ENCODE results near the gene LVRN. TPM values are rescaled to one million over a fixed set of nuclear protein-coding genes. Genes with fewer than 3 reads are reported as not detected.

The LVRN gene
- total and polyA plus RNA-seq, 2 of the 13 experiments (the other 11 are each of a cell fraction or from before 2014, with no cell fraction given) = 0.09 to 0.20 TPM

DNA sequence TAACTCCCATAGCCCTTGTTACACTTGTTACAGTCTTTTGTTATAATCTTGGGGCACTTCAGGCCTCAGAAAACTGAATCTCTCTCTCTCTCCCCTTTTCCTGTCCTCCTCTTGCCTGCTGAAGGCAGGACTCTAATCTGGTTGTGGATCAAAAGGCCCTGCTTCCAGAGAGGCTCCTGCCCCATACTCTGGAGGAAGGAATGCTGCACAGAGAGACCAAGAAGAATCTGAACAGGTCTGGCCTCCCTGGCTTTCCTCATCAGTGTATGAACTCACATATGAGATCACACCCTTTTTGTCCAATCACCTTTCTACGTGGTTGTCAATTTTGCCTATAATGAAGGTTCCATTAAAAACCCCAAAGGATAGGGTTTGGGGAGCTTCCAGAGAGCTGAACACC, 26.2 kb upstream of the LVRN start:
- H3K4me2 ChIP-seq (ENCODE audit: low read depth, low read length) = no peak overlapping the region
- intact Hi-C loops (cut with micrococcal nuclease; ENCODE audit: unreplicated experiment) (no loop called here), in situ Hi-C loops (cut with HindIII; ENCODE audit: extremely low pct_ligation_motif_present, low pct_unique_long_range_greater_than_20kb) (no loop called here)
- POLR2A ChIA-PET = no interaction called here
- H3K36me3 ChIP-seq (replicated peaks in 1 of 2; ENCODE audit: control insufficient read depth in 1 of 2, insufficient read depth in 2 of 2, low read length in 2 of 2) = no peaks in the 10 kb centered on the region
- no peaks in the 10 kb centered on the region for H3K4me1 ChIP-seq (ENCODE audit: insufficient read depth, low read length)
- no peak overlapping the region for H2AFZ ChIP-seq (ENCODE audit: low read length)
- H3K9me3 ChIP-seq (ENCODE audit: low read length) = no peaks in the 10 kb centered on the region
- CTCF ChIA-PET (ENCODE audit: low intra/inter-chr PET ratio, low total read pairs) = no interaction called here
- H3K9ac ChIP-seq (ENCODE audit: insufficient read depth, low read depth, low read length) = no peak overlapping the region
- WGBS (ENCODE audit: low lambda C conversion rate) = 0% methylated on average over 1 of the region's 1 CpG
- BruUV-seq (replicated peaks) = no TSS peak
- FAIRE-seq (no peak), ATAC-seq (no peak), DNase-seq (ENCODE audit: low spot score) (no peak)
- no peaks in the 10 kb centered on the region for H3K79me2 ChIP-seq (ENCODE audit: insufficient read depth, low read length)
- TF ChIP-seq GATAD2A (CRISPR knock-in tag; IDR thresholded peaks at IDR 0.05) (no peak), MNT (IDR thresholded peaks at IDR 0.05) (no peak), HOXA7 (CRISPR knock-in tag; IDR thresholded peaks at IDR 0.05) (no peak), KAT8 (CRISPR knock-in tag; IDR thresholded peaks at IDR 0.05) (no peak), FOXJ3 (CRISPR knock-in tag; IDR thresholded peaks at IDR 0.05; ENCODE audit: borderline replicate concordance) (no peak), ZNF644 (CRISPR knock-in tag; IDR thresholded peaks at IDR 0.05; ENCODE audit: low read depth) (no peak), RXRA (CRISPR knock-in tag; IDR thresholded peaks at IDR 0.05) (no peak)
- H4K20me1 ChIP-seq (ENCODE audit: insufficient read depth, low read length) = no peaks in the 10 kb centered on the region; the same call in 1 of the 2 replicates
- no peak overlapping the region for H3K27ac ChIP-seq (ENCODE audit: extremely low read length, insufficient read depth, low read length)
- no peak overlapping the region for H3K4me3 ChIP-seq (replicated peaks in 1 of 3; ENCODE audit: insufficient read depth in 1 of 3, low read depth in 2 of 3, low read length in 3 of 3)
- H3K27me3 ChIP-seq (ENCODE audit: control insufficient read depth in 1 of 2, insufficient read depth in 2 of 2, low read length in 2 of 2) = no peaks in the 10 kb centered on the region; a peak in 1 of 5 replicates

DNA sequence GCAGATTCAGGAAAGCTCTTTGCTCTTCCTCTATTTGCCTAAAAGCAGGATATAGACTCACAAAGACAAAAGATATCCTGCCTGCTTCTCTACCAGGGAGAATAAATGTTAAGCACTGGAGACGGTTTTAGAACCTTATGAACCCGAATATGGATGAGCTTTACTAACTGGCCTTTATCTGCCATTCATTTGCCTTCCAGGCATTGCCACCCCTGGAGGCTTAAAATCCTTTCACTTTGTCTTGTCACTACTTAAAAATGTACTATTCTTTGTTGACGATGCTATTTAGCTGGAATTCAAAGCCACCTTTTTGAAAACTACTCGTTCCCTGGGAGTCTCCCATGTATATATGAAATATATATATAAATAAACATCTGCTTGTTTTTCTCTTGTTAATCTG, 23.2 kb upstream of the LVRN start:
- no peak for FAIRE-seq
- Histone ChIP-seq H3K4me2 (ENCODE audit: low read depth, low read length) (no peak overlapping the region), H3K79me2 (ENCODE audit: insufficient read depth, low read length) (no peaks in the 10 kb centered on the region), H4K20me1 (ENCODE audit: insufficient read depth, low read length) (no peaks in the 10 kb centered on the region), H3K4me1 (ENCODE audit: insufficient read depth, low read length) (no peaks in the 10 kb centered on the region), H3K9me3 (ENCODE audit: low read length) (no peaks in the 10 kb centered on the region), H3K9ac (ENCODE audit: insufficient read depth, low read depth, low read length) (no peak overlapping the region), H3K27me3 (ENCODE audit: control insufficient read depth in 1 of 2, insufficient read depth in 2 of 2, low read length in 2 of 2) (no peaks in the 10 kb centered on the region; a peak in 1 of 5 replicates), H3K4me3 (replicated peaks in 1 of 3; ENCODE audit: insufficient read depth in 1 of 3, low read depth in 2 of 3, low read length in 3 of 3) (no peak overlapping the region), H2AFZ (ENCODE audit: low read length) (no peak overlapping the region), H3K27ac (ENCODE audit: extremely low read length, insufficient read depth, low read length) (no peak overlapping the region), H3K36me3 (replicated peaks in 1 of 2; ENCODE audit: control insufficient read depth in 1 of 2, insufficient read depth in 2 of 2, low read length in 2 of 2) (no peaks in the 10 kb centered on the region)
- BruUV-seq (replicated peaks) = no TSS peak
- POLR2A ChIA-PET = no interaction called here
- WGBS (ENCODE audit: low lambda C conversion rate) = 4% methylated on average over 4 of the region's 4 CpGs
- no peak for DNase-seq (ENCODE audit: low spot score)
- in situ Hi-C loops (cut with HindIII; ENCODE audit: extremely low pct_ligation_motif_present, low pct_unique_long_range_greater_than_20kb) = no loop called here
- CTCF ChIA-PET (ENCODE audit: low intra/inter-chr PET ratio, low total read pairs) = no interaction called here
- intact Hi-C loops (cut with micrococcal nuclease; ENCODE audit: unreplicated experiment) = no loop called here
- no peak for ATAC-seq
- TF ChIP-seq ZNF124 (CRISPR knock-in tag; IDR thresholded peaks at IDR 0.05) = no peak
- TF ChIP-seq EED (CRISPR knock-in tag; IDR thresholded peaks at IDR 0.05) = no peak
- TF ChIP-seq ATF6 (CRISPR knock-in tag; conservative IDR thresholded peaks at IDR 0.05) = no peak
- no peak for TF ChIP-seq ZNF18 (CRISPR knock-in tag; IDR thresholded peaks at IDR 0.05; ENCODE audit: insufficient replicate concordance)
- no peak for TF ChIP-seq SP1 (IDR thresholded peaks at IDR 0.05)
- TF ChIP-seq SP1 (CRISPR knock-in tag; IDR thresholded peaks at IDR 0.05) = no peak
- TF ChIP-seq PCBP2 (optimal IDR thresholded peaks at IDR 0.05; ENCODE audit: low read depth, low read length, poor library complexity, severe bottlenecking) = no peak
- TF ChIP-seq ZNF629 (CRISPR knock-in tag; conservative IDR thresholded peaks at IDR 0.05) = no peak
- TF ChIP-seq ZZZ3 (CRISPR knock-in tag; IDR thresholded peaks at IDR 0.05; ENCODE audit: borderline replicate concordance) = no peak
- no peak for TF ChIP-seq DDIT3 (CRISPR knock-in tag; IDR thresholded peaks at IDR 0.05)
